Hepatocyte (in vitro differentiated cells): Measurements from ENCODE around the gene NEMF. TPM values are rescaled to one million over a fixed set of nuclear protein-coding genes. Genes with fewer than 3 reads are reported as not detected.

Source experiments
- DNase-seq: peaks from one replicate; pipeline ENCODE4 v3.0.0-alpha.2; 2016; ENCODE audit warnings: low spot score
- H2AFZ ChIP-seq: fragments of 200-600 bp; sonication (generic); 2 replicates; pipeline ENCODE4 v1.6.0; 2016; ENCODE audit warnings: antibody characterized with exemption, mild to moderate bottlenecking
- H3K27ac ChIP-seq: fragments of 200-600 bp; sonication (generic); 2 replicates; pipeline ENCODE4 v1.5.1; 2016; ENCODE audit warnings: mild to moderate bottlenecking
- H3K27me3 ChIP-seq: fragments of 200-600 bp; sonication (generic); 2 replicates; pipeline ENCODE4 v1.6.1; 2016
- H3K36me3 ChIP-seq: fragments of 200-600 bp; sonication (generic); replicated peaks from 2 replicates; pipeline ENCODE4 v1.5.1; 2016; ENCODE audit warnings: low read depth; ENCODE audit not compliant: insufficient read depth
- H3K4me1 ChIP-seq: fragments of 200-600 bp; sonication (generic); 2 replicates; pipeline ENCODE4 v1.5.1; 2016; ENCODE audit warnings: mild to moderate bottlenecking, moderate library complexity; ENCODE audit not compliant: insufficient read depth
- H3K4me2 ChIP-seq: fragments of 200-600 bp; sonication (generic); 2 replicates; pipeline ENCODE4 v1.6.0; 2016
- H3K4me3 ChIP-seq: fragments of 200-600 bp; sonication (generic); 2 replicates; pipeline ENCODE4 v1.5.1; 2016; ENCODE audit warnings: mild to moderate bottlenecking
- H3K79me2 ChIP-seq: fragments of 200-600 bp; sonication (generic); 2 replicates; pipeline ENCODE4 v1.6.0; 2017; ENCODE audit warnings: mild to moderate bottlenecking
- H3K9me2 ChIP-seq: fragments of 200-600 bp; sonication (generic); replicated peaks from 2 replicates; pipeline ENCODE4 v1.6.0; 2017; ENCODE audit warnings: mild to moderate bottlenecking; ENCODE audit not compliant: insufficient read depth
- H3K9me3 ChIP-seq: fragments of 200-600 bp; sonication (generic); 2 replicates; pipeline ENCODE4 v1.5.1; 2016; ENCODE audit warnings: low read depth, mild to moderate bottlenecking
- H4K20me1 ChIP-seq: fragments of 200-600 bp; sonication (generic); 2 replicates; pipeline ENCODE4 v1.6.0; 2016; ENCODE audit warnings: mild to moderate bottlenecking; ENCODE audit not compliant: insufficient read depth, poor library complexity, severe bottlenecking
- CTCF ChIP-seq: fragments of 200-600 bp; sonication (generic); IDR thresholded peaks from 2 replicates; pipeline ENCODE4 v1.5.1; 2016; ENCODE audit warnings: antibody characterized with exemption, mild to moderate bottlenecking; ENCODE audit not compliant: poor library complexity
- EZH2 ChIP-seq: fragments of 200-600 bp; sonication (generic); IDR thresholded peaks from 2 replicates; pipeline ENCODE4 v1.6.1; 2016; ENCODE audit warnings: antibody characterized with exemption, mild to moderate bottlenecking, borderline replicate concordance
- EZH2phosphoT487 ChIP-seq: fragments of 200-600 bp; sonication (generic); IDR thresholded peaks from one replicate; pipeline ENCODE4 v1.6.1; 2018; ENCODE audit warnings: antibody characterized with exemption, mild to moderate bottlenecking, low read depth, moderate library complexity; ENCODE audit not compliant: unreplicated experiment, severe bottlenecking
- WGBS: methylation state at CpG from one replicate; pipeline ENCODE4 v1.1.6; 2016; ENCODE audit warnings: low lambda C conversion rate; ENCODE audit errors: missing lambda C conversion rate; 5-methylcytosine and 5-hydroxymethylcytosine counted together
- polyA plus RNA-seq: library from polyadenylated mRNA; unstranded; fragments of >200 nt; fragmentation: Nextera tagmentation; extraction: Ambion mirVana; gene quantifications from 2 replicates; pipeline ENCODE4 v1.2.1, GENCODE V29; 2016
- total RNA-seq: library from RNA; depleted of rRNA; stranded (reverse); fragments of >200 nt; gene quantifications from 2 replicates; pipeline ENCODE4 v1.2.3, GENCODE V29; 2014

NEMF gene, protein sequence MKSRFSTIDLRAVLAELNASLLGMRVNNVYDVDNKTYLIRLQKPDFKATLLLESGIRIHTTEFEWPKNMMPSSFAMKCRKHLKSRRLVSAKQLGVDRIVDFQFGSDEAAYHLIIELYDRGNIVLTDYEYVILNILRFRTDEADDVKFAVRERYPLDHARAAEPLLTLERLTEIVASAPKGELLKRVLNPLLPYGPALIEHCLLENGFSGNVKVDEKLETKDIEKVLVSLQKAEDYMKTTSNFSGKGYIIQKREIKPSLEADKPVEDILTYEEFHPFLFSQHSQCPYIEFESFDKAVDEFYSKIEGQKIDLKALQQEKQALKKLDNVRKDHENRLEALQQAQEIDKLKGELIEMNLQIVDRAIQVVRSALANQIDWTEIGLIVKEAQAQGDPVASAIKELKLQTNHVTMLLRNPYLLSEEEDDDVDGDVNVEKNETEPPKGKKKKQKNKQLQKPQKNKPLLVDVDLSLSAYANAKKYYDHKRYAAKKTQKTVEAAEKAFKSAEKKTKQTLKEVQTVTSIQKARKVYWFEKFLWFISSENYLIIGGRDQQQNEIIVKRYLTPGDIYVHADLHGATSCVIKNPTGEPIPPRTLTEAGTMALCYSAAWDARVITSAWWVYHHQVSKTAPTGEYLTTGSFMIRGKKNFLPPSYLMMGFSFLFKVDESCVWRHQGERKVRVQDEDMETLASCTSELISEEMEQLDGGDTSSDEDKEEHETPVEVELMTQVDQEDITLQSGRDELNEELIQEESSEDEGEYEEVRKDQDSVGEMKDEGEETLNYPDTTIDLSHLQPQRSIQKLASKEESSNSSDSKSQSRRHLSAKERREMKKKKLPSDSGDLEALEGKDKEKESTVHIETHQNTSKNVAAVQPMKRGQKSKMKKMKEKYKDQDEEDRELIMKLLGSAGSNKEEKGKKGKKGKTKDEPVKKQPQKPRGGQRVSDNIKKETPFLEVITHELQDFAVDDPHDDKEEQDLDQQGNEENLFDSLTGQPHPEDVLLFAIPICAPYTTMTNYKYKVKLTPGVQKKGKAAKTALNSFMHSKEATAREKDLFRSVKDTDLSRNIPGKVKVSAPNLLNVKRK
- total RNA-seq (34.0 and 62.9 TPM in 2 replicates), polyA plus RNA-seq (49.5 and 69.9 TPM in 2 replicates)

DNA sequence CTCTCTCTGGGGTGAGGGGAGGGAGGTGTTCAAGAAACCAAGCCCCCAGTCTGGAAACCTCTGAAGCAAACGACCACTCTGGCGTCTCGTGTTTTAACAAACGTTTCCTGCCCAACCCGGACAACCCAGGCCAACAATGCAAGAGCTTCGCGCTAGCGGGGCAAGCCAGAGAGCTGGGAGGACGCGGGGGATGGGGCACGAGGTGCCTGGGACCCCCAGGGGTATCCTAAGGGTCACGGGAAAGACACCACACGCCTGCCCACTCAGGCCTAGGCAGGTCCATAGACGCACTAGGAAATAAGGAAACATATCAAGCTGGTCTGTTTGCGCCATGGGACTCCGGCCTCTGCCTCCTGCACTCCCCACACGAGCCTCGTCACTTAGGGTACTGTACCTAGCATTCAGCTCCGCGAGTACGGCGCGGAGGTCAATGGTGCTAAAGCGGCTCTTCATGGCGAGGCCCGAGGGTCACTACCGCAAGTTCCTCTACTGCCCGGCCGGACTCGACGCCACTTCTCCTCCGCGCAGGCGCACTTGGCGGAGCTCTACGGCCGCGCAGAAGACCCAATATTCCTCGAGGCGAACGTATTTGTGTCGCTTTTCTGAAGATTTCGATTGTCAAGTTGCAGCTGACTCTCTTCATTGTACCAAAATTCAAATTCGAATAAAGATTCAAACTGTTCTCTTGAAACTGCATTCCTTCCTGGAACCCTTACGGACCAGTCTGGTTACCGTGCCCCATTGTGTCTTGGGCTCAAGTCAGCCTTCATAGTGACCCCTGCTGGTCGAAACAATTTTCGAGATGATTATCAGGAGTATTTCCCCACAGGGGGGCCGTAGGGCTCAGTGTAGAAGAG lies at the start of gene NEMF:
Gene NEMF, minus strand, starts transcription at position 488 of the 857 bp plus-strand sequence. Its CDS starts 35 bp downstream, at position 453.
- DNase-seq = peak; percentile 94
- no peaks in the 10 kb centered on the region for H3K27me3 ChIP-seq
- H3K79me2 ChIP-seq = peaks cover 49% of the 10 kb centered on the region
- H3K9me2 ChIP-seq = no peaks in the 10 kb centered on the region
- peak within 1 kb of the TSS; percentile 43 for H3K4me3 ChIP-seq
- H4K20me1 ChIP-seq = no peaks in the 10 kb centered on the region
- no peaks in the 10 kb centered on the region for H3K36me3 ChIP-seq
- H3K27ac ChIP-seq = peak within 1 kb of the TSS; percentile 86
- peak within 1 kb of the TSS; percentile 64 for H2AFZ ChIP-seq
- no peaks in the 10 kb centered on the region for H3K9me3 ChIP-seq
- WGBS = under 1% methylated on average over 49 of the region's 49 CpGs
- TF ChIP-seq CTCF (peak; percentile 93), EZH2 (no peak)
- peaks cover 10% of the 10 kb centered on the region for H3K4me1 ChIP-seq
- H3K4me2 ChIP-seq = peak within 1 kb of the TSS; percentile 87

DNA sequence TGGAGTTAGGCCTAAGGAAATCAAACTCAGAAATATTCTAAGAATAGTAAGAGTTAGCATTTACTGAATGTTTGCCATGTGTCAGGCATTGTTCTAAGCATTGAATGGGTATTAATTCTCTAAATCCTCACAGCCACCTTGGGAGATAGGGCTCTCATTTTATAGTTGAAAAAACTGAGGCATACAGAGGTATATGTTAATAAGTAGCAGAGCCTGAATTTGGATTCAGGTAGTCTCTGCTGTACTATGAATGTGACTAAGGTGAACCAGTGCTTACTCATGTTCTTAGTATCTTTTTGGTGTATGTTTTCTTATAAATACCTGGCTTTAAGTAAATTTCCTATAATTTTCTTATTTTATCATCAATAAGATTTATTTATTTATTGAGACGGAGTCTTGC lies 48.4 kb upstream of the NEMF start:
- Histone ChIP-seq H4K20me1 (peaks cover 13% of the 10 kb centered on the region), H2AFZ (no peak overlapping the region), H3K27me3 (no peaks in the 10 kb centered on the region), H3K4me2 (no peak overlapping the region), H3K36me3 (no peaks in the 10 kb centered on the region), H3K9me3 (no peaks in the 10 kb centered on the region), H3K79me2 (peaks cover 30% of the 10 kb centered on the region), H3K9me2 (no peaks in the 10 kb centered on the region), H3K4me1 (peaks cover 19% of the 10 kb centered on the region), H3K27ac (no peak overlapping the region), H3K4me3 (no peak overlapping the region)
- DNase-seq = no peak
- TF ChIP-seq CTCF (no peak), EZH2 (no peak), EZH2phosphoT487 (no peak)
- WGBS = 94% methylated on average over 1 of the region's 1 CpG

GRCh38 chr14:49898485-49898884 lies 45.9 kb upstream of the NEMF start:
- Histone ChIP-seq H3K4me2 (peak overlapping the region; percentile 77), H3K79me2 (peaks cover 55% of the 10 kb centered on the region), H4K20me1 (peaks cover 35% of the 10 kb centered on the region), H3K36me3 (peaks cover 5% of the 10 kb centered on the region), H3K9me2 (no peaks in the 10 kb centered on the region), H3K4me1 (peaks cover 19% of the 10 kb centered on the region), H3K4me3 (no peak overlapping the region), H3K27me3 (no peaks in the 10 kb centered on the region), H3K9me3 (no peaks in the 10 kb centered on the region), H3K27ac (no peak overlapping the region), H2AFZ (no peak overlapping the region)
- TF ChIP-seq CTCF = no peak
- TF ChIP-seq EZH2 = no peak
- no peak for TF ChIP-seq EZH2phosphoT487
- DNase-seq = no peak
- 90% methylated on average over 2 of the region's 2 CpGs for WGBS
